Activated naive CD4-positive, alpha-beta T cell treated with anti-CD3 and anti-CD28 coated beads for 36 hours (primary cell): ENCODE results near the gene EXOC4. TPM values are rescaled to one million over a fixed set of nuclear protein-coding genes. Genes with fewer than 3 reads are reported as not detected.

Source experiments
- CTCF ChIA-PET: fragments of 350-600 bp; sonication (Branson Sonifier 250); formaldehyde crosslinking; loops from one replicate; lab custom pipeline; 2021; ENCODE audit warnings: antibody characterized with exemption; lab: Charles Lee
- DNase-seq: peaks from one replicate; pipeline ENCODE4 v3.0.0-alpha.2; 2020
- H3K27ac Mint-ChIP-seq: one replicate; pipeline ENCODE4 v1.8.0; 2021; ENCODE audit warnings: mild to moderate bottlenecking, mixed read lengths
- H3K27me3 Mint-ChIP-seq: one replicate; pipeline ENCODE4 v1.8.0; 2021; ENCODE audit warnings: low read depth, mixed read lengths
- H3K36me3 Mint-ChIP-seq: one replicate; pipeline ENCODE4 v1.8.0; 2021; ENCODE audit warnings: low read depth, mixed read lengths
- H3K4me1 Mint-ChIP-seq: one replicate; pipeline ENCODE4 v1.8.0; 2021; ENCODE audit warnings: low read depth, mixed read lengths
- H3K4me3 Mint-ChIP-seq: one replicate; pipeline ENCODE4 v1.8.0; 2021; ENCODE audit warnings: mild to moderate bottlenecking, moderate library complexity, mixed read lengths
- H3K9me3 Mint-ChIP-seq: one replicate; pipeline ENCODE4 v1.8.0; 2021; ENCODE audit warnings: mixed read lengths
- intact Hi-C: fragments of 100-400 bp; cut with micrococcal nuclease; formaldehyde crosslinking; loops from one replicate; pipeline ENCODE4 v1.15.1; 2023
- total RNA-seq, 2 experiments: library from RNA; stranded (reverse); gene quantifications; one replicate each; pipeline ENCODE4 v1.2.3, GENCODE V29; 2021

EXOC4 gene
- total RNA-seq, 2 experiments from 2014 or later = 57.1 to 62.1 TPM

DNA sequence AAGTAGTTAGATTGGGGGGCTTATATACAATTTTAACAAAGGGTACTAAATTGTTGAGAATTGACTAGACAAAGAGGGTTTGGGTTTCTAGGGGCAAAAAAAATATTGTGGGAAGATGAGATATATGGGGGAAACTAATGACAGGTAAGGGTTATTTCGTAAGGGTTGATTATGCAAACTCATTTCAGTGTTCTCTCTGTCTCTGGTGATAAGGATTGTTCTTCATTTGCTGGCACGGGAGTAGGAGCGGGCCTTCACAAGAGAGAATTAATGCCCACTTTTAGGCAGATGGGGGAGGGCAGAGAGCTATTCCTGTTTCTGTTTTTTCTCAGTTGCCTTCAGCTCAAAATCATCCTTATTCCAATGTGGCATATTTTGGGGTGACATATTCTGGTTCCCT, 258.4 kb downstream of the EXOC4 start:
- H3K9me3 Mint-ChIP-seq = peaks cover 13% of the 10 kb centered on the region
- peaks cover 41% of the 10 kb centered on the region for H3K36me3 Mint-ChIP-seq
- no peak overlapping the region for H3K4me3 Mint-ChIP-seq
- no peak for DNase-seq
- H3K4me1 Mint-ChIP-seq = no peaks in the 10 kb centered on the region
- no peak overlapping the region for H3K27ac Mint-ChIP-seq
- CTCF ChIA-PET = no interaction called here
- intact Hi-C loops = no loop called here
- H3K27me3 Mint-ChIP-seq = no peaks in the 10 kb centered on the region

DNA sequence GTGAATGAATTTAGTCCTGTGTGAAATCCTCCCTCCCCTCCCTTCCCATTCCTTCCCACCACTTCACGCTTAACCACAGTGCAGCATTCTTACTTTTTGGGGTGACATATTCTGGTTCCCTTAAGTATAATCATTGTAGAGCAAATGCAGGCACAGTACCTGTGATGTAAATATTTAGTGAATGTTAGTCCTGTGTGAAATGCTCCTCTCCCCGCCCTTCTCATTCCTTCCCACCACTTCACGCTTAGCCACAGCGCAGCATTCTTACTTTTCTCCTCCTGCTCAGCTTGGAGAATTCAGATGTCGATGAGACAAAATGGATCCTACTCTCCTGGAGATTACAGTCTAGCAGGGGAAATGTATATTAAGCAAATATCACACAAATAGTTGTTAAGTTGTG, 258.8 kb downstream of the EXOC4 start:
- no peak overlapping the region for H3K4me3 Mint-ChIP-seq
- H3K27me3 Mint-ChIP-seq = no peaks in the 10 kb centered on the region
- H3K4me1 Mint-ChIP-seq = no peaks in the 10 kb centered on the region
- no peak for DNase-seq
- peaks cover 13% of the 10 kb centered on the region for H3K9me3 Mint-ChIP-seq
- intact Hi-C loops = no loop called here
- CTCF ChIA-PET = no interaction called here
- no peak overlapping the region for H3K27ac Mint-ChIP-seq
- H3K36me3 Mint-ChIP-seq = peaks cover 44% of the 10 kb centered on the region

DNA sequence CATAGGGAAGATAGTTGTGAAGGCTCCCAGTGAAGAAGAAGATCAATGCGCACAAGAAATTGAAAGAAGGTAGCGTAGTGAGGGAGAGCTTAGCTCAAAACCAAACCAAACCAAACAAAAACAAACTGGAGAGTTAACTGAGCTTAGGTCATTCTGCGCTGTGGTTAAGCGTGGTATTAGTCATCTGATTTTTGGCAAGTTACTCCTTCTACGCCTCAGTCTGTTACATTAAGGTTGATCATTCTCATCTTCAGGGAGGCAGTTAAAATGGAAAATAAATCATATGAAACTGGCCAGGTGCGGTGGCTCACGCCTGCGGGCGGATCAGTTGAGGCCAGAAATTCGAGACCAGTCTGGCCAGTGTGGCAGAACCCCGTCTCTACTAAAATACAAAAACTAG, 259.7 kb downstream of the EXOC4 start:
- no peaks in the 10 kb centered on the region for H3K27me3 Mint-ChIP-seq
- CTCF ChIA-PET = no interaction called here
- intact Hi-C loops = no loop called here
- H3K36me3 Mint-ChIP-seq = peaks cover 42% of the 10 kb centered on the region
- no peak overlapping the region for H3K4me3 Mint-ChIP-seq
- no peaks in the 10 kb centered on the region for H3K4me1 Mint-ChIP-seq
- no peak overlapping the region for H3K27ac Mint-ChIP-seq
- H3K9me3 Mint-ChIP-seq = peaks cover 13% of the 10 kb centered on the region
- DNase-seq = no peak

DNA sequence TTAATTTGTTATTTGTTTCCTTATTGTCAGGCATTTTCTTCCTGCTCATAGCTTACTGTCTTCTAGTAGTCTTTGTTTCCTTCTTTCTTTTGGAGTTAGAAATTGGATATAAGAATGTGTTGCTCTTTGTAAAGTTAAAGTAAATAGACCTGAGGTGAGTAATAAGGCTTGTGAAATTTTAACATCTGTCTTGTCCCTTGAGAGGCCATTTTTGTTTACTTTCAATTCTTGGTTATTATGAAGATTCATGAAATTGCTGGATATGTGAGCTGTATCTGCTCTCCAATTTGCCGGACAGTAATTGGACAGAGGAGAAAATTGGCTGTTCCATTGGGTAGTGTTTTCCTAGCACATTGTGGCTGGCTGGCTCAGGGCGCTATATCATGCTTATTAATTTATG, 260.7 kb downstream of the EXOC4 start:
- Mint-ChIP-seq H3K4me1 (no peaks in the 10 kb centered on the region), H3K27ac (no peak overlapping the region), H3K36me3 (peaks cover 41% of the 10 kb centered on the region), H3K9me3 (peaks cover 13% of the 10 kb centered on the region), H3K27me3 (no peaks in the 10 kb centered on the region), H3K4me3 (no peak overlapping the region)
- intact Hi-C loops = no loop called here
- CTCF ChIA-PET = no interaction called here
- no peak for DNase-seq

DNA sequence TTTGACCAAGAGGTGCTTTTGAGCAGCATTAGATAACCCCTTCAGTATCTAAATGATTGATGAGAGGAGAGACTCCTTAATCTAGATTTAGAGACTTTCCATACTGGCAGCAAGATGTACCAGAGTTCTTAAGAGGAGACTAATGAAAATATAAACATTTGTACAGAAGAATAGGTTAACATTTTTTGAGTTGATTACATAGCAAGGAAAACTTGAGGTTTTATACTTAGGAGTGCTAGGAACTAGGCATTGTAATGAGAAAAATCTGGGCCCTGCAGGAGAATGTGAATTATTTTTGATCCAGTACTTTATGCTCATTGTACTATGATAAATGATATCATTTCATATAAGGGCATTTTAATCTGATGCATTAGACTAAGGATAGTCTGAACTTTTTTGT, 261.7 kb downstream of the EXOC4 start:
- Mint-ChIP-seq H3K9me3 (peaks cover 12% of the 10 kb centered on the region), H3K27ac (no peak overlapping the region), H3K36me3 (peaks cover 36% of the 10 kb centered on the region), H3K4me1 (no peaks in the 10 kb centered on the region), H3K4me3 (no peak overlapping the region), H3K27me3 (no peaks in the 10 kb centered on the region)
- CTCF ChIA-PET = no interaction called here
- DNase-seq = no peak
- intact Hi-C loops = no loop called here

DNA sequence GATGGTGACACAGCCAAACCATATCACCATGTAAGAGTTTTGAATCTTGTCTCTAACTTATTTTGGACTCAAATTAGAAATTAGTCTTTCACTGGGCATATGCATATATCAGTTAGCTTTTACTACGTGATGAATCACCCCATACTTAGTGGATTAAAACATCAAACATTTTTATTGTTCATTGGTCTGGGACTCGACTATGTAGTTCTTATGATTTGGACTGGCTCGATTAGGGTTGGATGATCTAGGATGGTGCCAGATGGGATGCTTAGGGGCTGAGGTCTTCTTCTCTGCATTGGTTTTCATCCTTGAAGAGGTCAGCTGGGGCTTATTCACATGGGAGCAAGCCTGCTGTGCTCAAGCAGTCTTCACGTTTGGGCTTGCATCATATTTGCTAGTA, 264.9 kb downstream of the EXOC4 start:
- CTCF ChIA-PET = no interaction called here
- Mint-ChIP-seq H3K36me3 (peaks cover 19% of the 10 kb centered on the region), H3K9me3 (peaks cover 2% of the 10 kb centered on the region), H3K27me3 (no peaks in the 10 kb centered on the region), H3K4me3 (no peak overlapping the region), H3K4me1 (no peaks in the 10 kb centered on the region), H3K27ac (no peak overlapping the region)
- no peak for DNase-seq
- intact Hi-C loops = no loop called here

DNA sequence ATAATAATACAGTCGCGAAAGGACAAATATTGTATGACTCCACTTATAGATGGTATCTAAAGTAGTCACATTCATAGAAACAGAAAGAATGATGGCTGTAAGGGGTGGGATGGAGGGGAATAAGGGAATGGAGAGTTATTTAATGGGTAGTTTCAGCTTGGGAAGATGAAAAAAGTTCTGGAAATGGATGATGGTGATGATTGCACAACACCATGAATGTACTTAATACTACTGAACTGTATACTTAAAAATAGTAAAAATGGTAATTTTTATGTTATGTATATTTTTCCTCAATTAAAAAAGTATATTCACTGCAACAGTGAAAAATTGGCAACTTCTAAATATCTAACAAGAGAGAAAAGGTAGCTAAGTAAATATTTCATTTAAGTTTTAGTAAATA, 265.8 kb downstream of the EXOC4 start:
- Mint-ChIP-seq H3K4me1 (no peaks in the 10 kb centered on the region), H3K36me3 (peaks cover 16% of the 10 kb centered on the region), H3K4me3 (no peak overlapping the region), H3K27ac (no peak overlapping the region), H3K9me3 (peaks cover 2% of the 10 kb centered on the region), H3K27me3 (no peaks in the 10 kb centered on the region)
- intact Hi-C loops = no loop called here
- CTCF ChIA-PET = no interaction called here
- DNase-seq = no peak

DNA sequence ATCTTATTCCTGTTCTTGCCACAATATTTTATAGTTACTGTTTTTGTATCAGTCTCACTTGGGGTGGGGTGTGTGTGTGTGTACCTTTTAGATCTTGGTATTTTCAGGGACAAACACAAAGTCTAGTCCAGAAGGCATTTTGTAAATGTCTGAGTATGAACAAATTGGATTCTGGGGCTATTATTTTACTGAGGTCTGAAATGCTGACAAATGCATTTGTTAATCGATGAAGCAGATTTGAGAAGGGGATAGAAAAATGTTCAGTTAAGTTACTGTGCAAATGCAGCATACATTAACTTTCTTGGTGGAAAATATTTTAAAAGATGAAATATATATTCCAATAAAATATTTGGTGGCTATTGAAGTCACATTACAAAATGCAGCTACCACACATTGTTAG, 267.4 kb downstream of the EXOC4 start:
- intact Hi-C loops = no loop called here
- H3K27me3 Mint-ChIP-seq = no peaks in the 10 kb centered on the region
- peaks cover 13% of the 10 kb centered on the region for H3K36me3 Mint-ChIP-seq

DNA sequence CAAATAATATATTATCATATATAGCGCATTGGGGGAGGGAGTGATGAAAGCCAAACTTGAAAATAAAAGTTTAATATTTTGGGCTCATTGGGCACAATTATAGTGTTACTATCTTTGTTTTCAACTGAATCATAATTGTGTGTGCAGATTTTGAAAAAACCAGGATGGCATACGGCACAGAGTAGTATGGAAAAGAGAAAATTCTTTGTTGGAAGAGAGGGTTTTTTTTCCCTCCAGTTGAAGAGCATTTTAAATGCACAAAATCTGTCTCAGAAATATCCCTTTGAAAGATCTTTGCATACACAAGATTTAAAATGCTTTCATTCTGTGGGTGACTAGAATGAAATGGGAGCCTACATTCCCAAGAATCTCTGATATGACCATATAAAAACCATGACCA, 269.6 kb downstream of the EXOC4 start:
- CTCF ChIA-PET = interaction anchor here (0.8 kb wide), 1 partner anchor 779 kb away, joined by 3 read pairs; no protein-coding TSS in a partner anchor
- Mint-ChIP-seq H3K4me1 (no peaks in the 10 kb centered on the region), H3K27ac (no peak overlapping the region), H3K4me3 (no peak overlapping the region), H3K9me3 (peaks cover 2% of the 10 kb centered on the region), H3K36me3 (peaks cover 10% of the 10 kb centered on the region), H3K27me3 (no peaks in the 10 kb centered on the region)
- intact Hi-C loops = no loop called here
- no peak for DNase-seq

More for the DNA sequence above, 267.4 kb downstream of the EXOC4 start:
- H3K4me1 Mint-ChIP-seq = no peaks in the 10 kb centered on the region
- CTCF ChIA-PET = no interaction called here
- H3K4me3 Mint-ChIP-seq = no peak overlapping the region
- peaks cover 2% of the 10 kb centered on the region for H3K9me3 Mint-ChIP-seq
- DNase-seq = no peak
- no peak overlapping the region for H3K27ac Mint-ChIP-seq

DNA sequence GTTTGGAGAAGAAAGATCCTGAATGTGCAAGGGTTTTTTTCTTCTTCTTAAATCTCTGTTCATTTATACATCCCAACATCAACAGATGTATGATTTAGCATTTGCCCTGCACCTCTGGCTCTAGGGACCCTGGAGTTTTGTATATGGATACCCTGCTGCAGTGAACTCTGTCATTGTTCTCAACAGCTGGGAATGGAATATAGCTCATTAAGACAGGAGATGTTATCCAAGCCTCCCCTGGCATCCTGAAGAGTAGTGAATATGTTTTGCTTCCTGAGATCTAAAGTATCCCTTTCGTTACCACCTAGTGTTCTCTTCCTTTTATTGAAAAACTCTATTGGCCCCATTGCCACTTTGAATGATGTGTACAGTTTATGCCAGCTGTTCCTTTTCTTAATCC, 275.9 kb downstream of the EXOC4 start:
- no peak overlapping the region for H3K27ac Mint-ChIP-seq
- H3K4me1 Mint-ChIP-seq = no peaks in the 10 kb centered on the region

DNA sequence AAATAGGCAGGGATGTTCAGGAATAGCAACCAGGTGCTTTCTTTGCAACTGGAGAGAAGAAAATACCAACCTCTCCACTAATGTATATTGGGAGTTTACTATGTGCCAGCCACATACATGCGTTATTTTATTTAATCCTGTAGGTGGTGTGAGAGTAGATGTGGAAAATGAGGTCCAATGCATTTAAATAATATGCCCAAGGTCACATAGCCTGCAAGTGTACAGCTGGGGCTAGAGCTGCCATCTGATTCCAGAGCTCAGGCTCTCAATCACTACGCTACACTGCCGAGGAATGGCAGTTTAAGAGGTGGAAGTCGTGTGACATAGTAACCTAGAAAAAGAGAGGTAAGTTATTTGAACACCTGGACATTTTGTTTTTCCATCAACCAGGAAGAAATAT, 277.0 kb downstream of the EXOC4 start:
- Mint-ChIP-seq H3K9me3 (no peaks in the 10 kb centered on the region), H3K27ac (no peak overlapping the region), H3K4me3 (no peak overlapping the region), H3K36me3 (no peaks in the 10 kb centered on the region), H3K27me3 (no peaks in the 10 kb centered on the region), H3K4me1 (no peaks in the 10 kb centered on the region)
- no peak for DNase-seq
- intact Hi-C loops = no loop called here
- CTCF ChIA-PET = no interaction called here

More for the DNA sequence above, 275.9 kb downstream of the EXOC4 start:
- Mint-ChIP-seq H3K36me3 (no peaks in the 10 kb centered on the region), H3K27me3 (no peaks in the 10 kb centered on the region), H3K9me3 (no peaks in the 10 kb centered on the region), H3K4me3 (no peak overlapping the region)
- intact Hi-C loops = no loop called here
- no peak for DNase-seq
- CTCF ChIA-PET = no interaction called here

DNA sequence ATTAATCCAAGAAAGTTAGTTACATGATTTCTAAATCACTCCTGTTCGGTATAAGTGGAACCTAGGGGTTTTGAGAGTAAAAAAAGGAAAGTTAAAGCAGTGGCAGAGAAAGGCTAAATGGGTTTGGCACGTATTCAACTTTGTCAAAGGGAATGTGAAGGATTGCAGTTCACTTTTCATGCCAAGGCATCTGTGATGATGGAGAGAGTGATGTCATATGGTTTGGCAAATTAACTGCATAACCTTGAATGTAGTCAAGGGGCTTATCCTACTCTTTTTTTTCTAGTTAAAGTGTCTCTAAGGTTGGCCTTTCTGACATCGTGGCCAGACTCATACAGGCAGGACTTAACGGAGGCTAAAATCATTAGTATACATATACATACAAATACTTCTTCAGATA, 277.8 kb downstream of the EXOC4 start:
- H3K27me3 Mint-ChIP-seq = no peaks in the 10 kb centered on the region
- H3K4me3 Mint-ChIP-seq = no peak overlapping the region
- H3K4me1 Mint-ChIP-seq = peaks cover 1% of the 10 kb centered on the region
- intact Hi-C loops = no loop called here
- no peak for DNase-seq
- no peaks in the 10 kb centered on the region for H3K36me3 Mint-ChIP-seq
- H3K9me3 Mint-ChIP-seq = no peaks in the 10 kb centered on the region
- CTCF ChIA-PET = no interaction called here
- H3K27ac Mint-ChIP-seq = no peak overlapping the region

DNA sequence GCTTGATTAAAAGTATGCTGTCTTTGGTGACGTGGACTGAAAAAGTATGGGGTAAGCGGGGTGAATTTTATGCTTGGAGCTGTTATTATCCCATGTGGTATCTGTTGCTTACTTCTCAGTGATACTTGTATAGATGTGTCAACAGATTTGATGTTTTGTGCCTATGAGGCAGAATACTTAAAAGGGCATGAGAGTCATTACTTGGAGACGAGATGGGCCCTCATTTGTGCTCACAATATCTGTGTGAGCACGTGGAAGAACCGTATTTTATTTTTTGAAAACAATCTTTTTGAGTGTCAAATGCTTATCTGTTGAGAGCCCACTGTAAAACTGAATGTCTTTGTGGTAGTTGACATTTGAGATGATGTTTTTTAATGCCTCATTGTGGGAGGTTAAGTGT, 281.9 kb downstream of the EXOC4 start:
- H3K4me1 Mint-ChIP-seq = peaks cover 14% of the 10 kb centered on the region
- H3K36me3 Mint-ChIP-seq = peaks cover 7% of the 10 kb centered on the region
- no peak for DNase-seq
- intact Hi-C loops = no loop called here
- no peaks in the 10 kb centered on the region for H3K9me3 Mint-ChIP-seq
- CTCF ChIA-PET = no interaction called here
- H3K27ac Mint-ChIP-seq = no peak overlapping the region
- H3K27me3 Mint-ChIP-seq = no peaks in the 10 kb centered on the region
- no peak overlapping the region for H3K4me3 Mint-ChIP-seq

DNA sequence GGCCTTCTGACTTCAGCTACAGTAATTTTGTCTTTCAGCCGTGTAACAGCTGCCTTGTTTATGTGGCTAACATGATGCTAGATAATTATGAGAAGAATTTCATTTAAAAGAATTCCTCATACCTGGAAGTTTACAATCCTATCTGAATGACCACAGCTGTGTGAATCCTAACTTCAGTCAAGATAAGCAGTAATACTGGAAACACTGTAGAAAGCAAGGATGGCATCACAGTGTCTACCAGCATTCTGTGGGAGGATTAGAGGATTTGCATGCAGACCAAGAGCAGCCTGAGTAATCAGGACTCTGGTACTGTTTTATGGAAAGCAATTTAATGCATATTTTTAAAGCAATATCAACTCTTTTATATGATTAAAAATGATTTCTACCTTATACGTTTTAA, 282.4 kb downstream of the EXOC4 start:
- Mint-ChIP-seq H3K4me1 (peaks cover 14% of the 10 kb centered on the region), H3K9me3 (no peaks in the 10 kb centered on the region), H3K4me3 (no peak overlapping the region), H3K36me3 (peaks cover 7% of the 10 kb centered on the region), H3K27ac (no peak overlapping the region), H3K27me3 (no peaks in the 10 kb centered on the region)
- intact Hi-C loops = no loop called here
- DNase-seq = no peak
- CTCF ChIA-PET = no interaction called here
